GM12891 (cell line): ENCODE measurements around the gene ST6GALNAC1.

ENCODE experiments used
- POLR2A ChIP-seq: IDR thresholded peaks from 2 replicates; pipeline ENCODE4 v1.6.1; 2011; ENCODE audit warnings: low read depth, low read length, control low read depth
- POLR2AphosphoS5 ChIP-seq: IDR thresholded peaks from 2 replicates; pipeline ENCODE4 v1.6.1; 2011; ENCODE audit warnings: low read depth, low read length, control low read depth
- TAF1 ChIP-seq: IDR thresholded peaks from 2 replicates; pipeline ENCODE4 v1.6.1; 2011; ENCODE audit warnings: low read depth, low read length, control low read depth

DNA sequence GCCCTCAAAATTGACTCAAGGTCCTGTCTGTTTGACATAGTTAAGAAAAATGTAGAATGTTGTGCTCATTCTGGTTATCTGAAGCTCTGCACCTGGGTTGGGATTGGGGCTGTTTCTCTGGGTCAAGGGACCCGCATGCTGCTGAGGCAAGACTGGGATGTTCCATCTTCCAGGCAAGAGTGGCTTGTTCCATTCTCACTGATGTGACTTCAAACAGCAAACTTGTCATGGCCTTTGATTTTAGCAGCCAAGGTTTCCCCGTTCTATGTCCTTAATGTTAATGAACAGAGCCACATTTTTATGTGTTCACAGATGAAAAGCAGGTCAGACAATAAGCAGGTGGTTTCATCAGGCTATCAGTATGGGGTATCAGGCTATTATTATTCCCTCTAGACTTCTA is 25.7 kb downstream of the ST6GALNAC1 start:
- TF ChIP-seq TAF1: no peak
- no peak for TF ChIP-seq POLR2A
- no peak for TF ChIP-seq POLR2AphosphoS5
